Activated naive CD8-positive, alpha-beta T cell (primary cell): ENCODE results near the gene PNMA3.
"Not testable (repeated sequence)": the region's sequence is repeated elsewhere in the genome, so short reads cannot be mapped to it uniquely, and the experiment has no call there.

Experiments
- H3K27ac Mint-ChIP-seq: one replicate; pipeline ENCODE4 v1.8.0; 2021; ENCODE audit warnings: mixed read lengths
- H3K27me3 Mint-ChIP-seq: one replicate; pipeline ENCODE4 v1.8.0; 2021; ENCODE audit warnings: mixed read lengths
- H3K36me3 Mint-ChIP-seq: one replicate; pipeline ENCODE4 v1.8.0; 2021; ENCODE audit warnings: mixed read lengths
- H3K4me1 Mint-ChIP-seq: one replicate; pipeline ENCODE4 v1.8.0; 2021; ENCODE audit warnings: low read depth, mixed read lengths
- H3K4me3 Mint-ChIP-seq: one replicate; pipeline ENCODE4 v1.8.0; 2021; ENCODE audit warnings: mild to moderate bottlenecking, mixed read lengths
- H3K9me3 Mint-ChIP-seq: one replicate; pipeline ENCODE4 v1.8.0; 2021; ENCODE audit warnings: low read depth, mixed read lengths

Gene PNMA3

DNA sequence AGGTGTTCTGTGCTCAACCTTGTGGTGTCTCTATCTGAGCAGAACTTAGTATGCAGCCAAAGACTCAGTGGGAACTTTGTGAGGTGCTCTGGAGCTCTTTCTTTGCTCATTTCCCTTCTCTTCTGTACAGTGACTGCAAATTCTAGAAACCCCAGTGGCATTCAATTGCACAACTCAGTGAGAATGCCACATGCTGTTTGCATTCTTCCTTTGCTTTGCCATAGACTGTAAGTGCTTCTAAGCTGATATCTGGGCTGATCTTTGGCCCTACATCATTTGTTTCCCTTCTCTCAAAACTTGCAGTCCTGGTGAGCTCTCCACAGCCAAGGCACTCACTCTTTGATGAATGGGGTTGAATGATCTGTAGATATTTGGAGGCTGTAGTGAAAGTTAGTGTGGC lies 7.0 kb downstream of the PNMA3 start:
- Mint-ChIP-seq H3K4me1 (peaks cover 2% of the 10 kb centered on the region), H3K36me3 (no peaks in the 10 kb centered on the region), H3K4me3 (no peak overlapping the region), H3K27me3 (no peaks in the 10 kb centered on the region), H3K27ac (no peak overlapping the region), H3K9me3 (no peaks in the 10 kb centered on the region)

DNA sequence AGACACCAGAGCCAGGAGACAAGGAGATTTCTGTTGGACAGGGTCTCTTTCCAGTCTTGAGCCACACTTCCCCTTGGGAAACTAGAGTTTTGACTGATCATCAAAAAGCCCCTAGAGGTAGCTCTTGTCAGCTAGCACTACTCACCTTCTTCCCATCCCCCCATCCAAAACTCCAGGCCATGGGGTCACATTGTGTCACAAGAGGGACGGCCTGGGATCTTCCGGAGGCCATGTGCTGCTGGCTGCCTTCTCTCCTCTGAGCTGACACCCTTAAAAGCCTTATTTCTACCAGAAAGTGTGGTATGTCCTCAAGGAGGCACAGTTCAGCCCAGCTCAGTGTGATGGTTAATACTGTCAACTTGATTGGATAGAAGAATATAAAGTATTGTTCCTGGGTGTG lies 7.8 kb downstream of the PNMA3 start:
- H3K27ac Mint-ChIP-seq: no peak overlapping the region
- H3K9me3 Mint-ChIP-seq: no peaks in the 10 kb centered on the region
- peaks cover 2% of the 10 kb centered on the region for H3K4me1 Mint-ChIP-seq
- H3K4me3 Mint-ChIP-seq: no peak overlapping the region
- H3K27me3 Mint-ChIP-seq: no peaks in the 10 kb centered on the region
- no peaks in the 10 kb centered on the region for H3K36me3 Mint-ChIP-seq

- Mint-ChIP-seq H3K27ac (no peak overlapping the region), H3K4me1 (peaks cover 2% of the 10 kb centered on the region), H3K9me3 (no peaks in the 10 kb centered on the region), H3K36me3 (no peaks in the 10 kb centered on the region), H3K4me3 (no peak overlapping the region), H3K27me3 (no peaks in the 10 kb centered on the region)
Observed at GRCh38 chrX:153065389-153065788, 9.1 kb downstream of the PNMA3 start.

- not testable (repeated sequence) for H3K4me3 Mint-ChIP-seq, H3K36me3 Mint-ChIP-seq, H3K27me3 Mint-ChIP-seq, H3K27ac Mint-ChIP-seq, H3K4me1 Mint-ChIP-seq, H3K9me3 Mint-ChIP-seq
Observed at GRCh38 chrX:153066402-153066801, 10.1 kb downstream of the PNMA3 start.

DNA sequence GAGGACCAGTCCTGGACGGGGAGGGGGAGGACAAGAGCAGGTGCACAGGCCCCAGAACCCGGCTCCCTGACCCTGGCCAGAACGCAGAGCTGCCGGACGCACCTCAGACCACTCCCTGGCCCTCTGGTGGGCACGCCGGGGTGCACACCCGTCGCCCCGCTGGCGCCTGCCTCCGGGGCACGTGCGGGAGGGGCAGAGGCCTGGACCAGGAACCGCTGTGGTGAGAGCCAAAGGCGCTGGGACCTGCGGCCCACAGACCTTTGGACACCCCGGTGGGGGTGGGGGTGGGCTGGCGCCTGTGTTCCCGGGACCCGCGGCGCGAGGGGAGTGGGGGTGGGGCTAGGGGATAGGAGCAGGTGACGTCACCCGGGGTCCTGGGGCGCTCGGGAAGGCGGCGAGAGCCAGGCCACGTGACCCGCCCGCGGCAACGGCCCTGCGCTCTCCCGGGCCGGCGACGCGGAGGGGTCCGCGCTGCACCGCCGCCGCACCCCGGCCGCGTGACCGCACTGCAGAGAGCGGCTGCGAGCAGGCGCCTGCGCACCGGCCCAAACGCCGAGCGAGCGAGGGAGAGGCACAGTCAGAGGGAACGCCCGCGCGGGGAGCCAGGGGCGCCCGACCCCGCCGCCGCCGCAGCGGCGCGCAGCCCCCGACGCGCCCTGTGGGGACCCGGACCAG lies 15.8 kb downstream of the PNMA3 start, which contains the start of gene PNMA6A:
TSS of gene PNMA6A (plus strand) at position 546 of the 675 bp plus-strand sequence. CDS start 609 bp downstream, outside the sequence.
- not testable (repeated sequence) for H3K4me1 Mint-ChIP-seq, H3K27ac Mint-ChIP-seq, H3K9me3 Mint-ChIP-seq, H3K4me3 Mint-ChIP-seq, H3K27me3 Mint-ChIP-seq, H3K36me3 Mint-ChIP-seq

GRCh38 chrX:153073331-153073730 lies 17.1 kb downstream of the PNMA3 start:
- not testable (repeated sequence) for H3K4me1 Mint-ChIP-seq, H3K27ac Mint-ChIP-seq, H3K27me3 Mint-ChIP-seq, H3K36me3 Mint-ChIP-seq, H3K4me3 Mint-ChIP-seq, H3K9me3 Mint-ChIP-seq

- Mint-ChIP-seq H3K36me3 (no peaks in the 10 kb centered on the region), H3K4me3 (no peak overlapping the region), H3K27me3 (no peaks in the 10 kb centered on the region), H3K27ac (no peak overlapping the region), H3K9me3 (no peaks in the 10 kb centered on the region), H3K4me1 (no peaks in the 10 kb centered on the region)
Observed at GRCh38 chrX:153074262-153074899, 18.1 kb downstream of the PNMA3 start.

GRCh38 chrX:153074935-153075334 lies 18.7 kb downstream of the PNMA3 start:
- Mint-ChIP-seq H3K4me3 (no peak overlapping the region), H3K27ac (no peak overlapping the region), H3K4me1 (no peaks in the 10 kb centered on the region), H3K9me3 (no peaks in the 10 kb centered on the region), H3K27me3 (no peaks in the 10 kb centered on the region), H3K36me3 (no peaks in the 10 kb centered on the region)

DNA sequence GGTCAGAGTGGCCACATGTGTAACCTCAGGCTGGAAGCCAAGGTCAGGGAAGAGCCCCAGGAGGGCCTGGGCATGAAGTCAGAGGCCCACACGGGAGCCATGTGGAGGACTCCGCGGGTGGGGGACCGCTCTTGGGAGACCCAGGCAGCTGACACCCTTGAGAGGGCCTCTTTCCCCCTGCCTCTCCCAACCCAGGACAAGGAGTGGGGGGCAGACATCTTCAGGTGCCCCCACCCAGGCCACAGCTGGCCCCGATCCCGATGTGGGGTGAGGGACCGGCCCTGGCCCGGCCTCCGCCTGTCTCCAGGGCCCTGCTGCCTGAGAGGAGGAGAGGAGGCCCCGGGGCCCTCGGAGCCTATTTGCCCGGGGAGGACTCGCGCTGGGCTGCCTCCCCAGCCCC lies 19.1 kb downstream of the PNMA3 start:
- no peaks in the 10 kb centered on the region for H3K9me3 Mint-ChIP-seq
- no peak overlapping the region for H3K4me3 Mint-ChIP-seq
- H3K27ac Mint-ChIP-seq: no peak overlapping the region
- H3K4me1 Mint-ChIP-seq: no peaks in the 10 kb centered on the region
- H3K27me3 Mint-ChIP-seq: no peaks in the 10 kb centered on the region
- H3K36me3 Mint-ChIP-seq: no peaks in the 10 kb centered on the region

GRCh38 chrX:153077437-153078135 lies 21.3 kb downstream of the PNMA3 start:
- not testable (repeated sequence) for H3K9me3 Mint-ChIP-seq, H3K4me1 Mint-ChIP-seq, H3K27me3 Mint-ChIP-seq, H3K4me3 Mint-ChIP-seq, H3K27ac Mint-ChIP-seq, H3K36me3 Mint-ChIP-seq

DNA sequence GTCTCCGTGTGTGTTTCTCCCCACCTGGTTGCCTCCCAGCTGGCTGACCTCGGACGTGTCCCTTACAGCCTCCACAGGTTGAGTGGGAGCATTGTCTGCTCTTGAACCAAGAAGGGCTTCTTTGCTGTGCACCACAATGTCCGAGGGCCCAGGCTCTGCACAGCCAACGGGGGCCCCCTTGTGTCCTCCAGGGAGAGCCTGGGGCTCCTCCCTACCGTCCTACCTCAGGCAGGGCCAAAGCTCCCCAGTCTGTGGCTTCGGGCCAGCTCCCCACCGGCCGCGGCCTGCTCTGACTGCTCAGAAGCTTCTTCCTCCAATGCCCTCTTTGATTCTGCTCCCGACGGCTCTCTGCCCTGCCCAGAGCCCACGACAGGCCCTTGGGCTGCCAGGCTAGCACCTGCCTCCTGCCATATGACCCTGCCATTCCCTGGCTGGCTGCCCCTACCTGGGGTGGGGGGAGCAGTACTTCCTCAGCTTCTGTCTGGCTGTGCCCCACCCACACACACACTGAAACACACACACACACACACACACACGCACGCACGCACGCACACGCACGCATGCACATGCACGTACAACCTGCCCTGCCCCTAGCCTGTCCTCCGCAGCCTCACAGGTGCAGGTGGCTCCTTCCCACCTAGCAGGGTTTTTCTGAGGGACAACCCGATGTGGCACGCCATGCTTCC lies 27.1 kb downstream of the PNMA3 start:
- not testable (repeated sequence) for H3K9me3 Mint-ChIP-seq, H3K27ac Mint-ChIP-seq, H3K4me3 Mint-ChIP-seq, H3K36me3 Mint-ChIP-seq, H3K27me3 Mint-ChIP-seq, H3K4me1 Mint-ChIP-seq

GRCh38 chrX:153102418-153102817 lies 46.1 kb downstream of the PNMA3 start:
- peaks cover 5% of the 10 kb centered on the region for H3K36me3 Mint-ChIP-seq
- no peaks in the 10 kb centered on the region for H3K27me3 Mint-ChIP-seq
- H3K4me1 Mint-ChIP-seq: peaks cover 6% of the 10 kb centered on the region
- H3K4me3 Mint-ChIP-seq: no peak overlapping the region
- no peak overlapping the region for H3K27ac Mint-ChIP-seq
- H3K9me3 Mint-ChIP-seq: no peaks in the 10 kb centered on the region

GRCh38 chrX:153104959-153105358 lies 48.7 kb downstream of the PNMA3 start:
- not testable (repeated sequence) for H3K27me3 Mint-ChIP-seq, H3K27ac Mint-ChIP-seq, H3K4me1 Mint-ChIP-seq, H3K36me3 Mint-ChIP-seq, H3K9me3 Mint-ChIP-seq, H3K4me3 Mint-ChIP-seq

- Mint-ChIP-seq H3K4me3 (peak overlapping the region; percentile 59), H3K27ac (peak overlapping the region; percentile 83)
- H3K4me1 Mint-ChIP-seq, H3K27me3 Mint-ChIP-seq, H3K9me3 Mint-ChIP-seq, H3K36me3 Mint-ChIP-seq: not testable (repeated sequence)
Observed at GRCh38 chrX:153106092-153106801, 50.0 kb downstream of the PNMA3 start.
